Measurements from ENCODE around the gene PALLD. TPM values are rescaled to one million over a fixed set of nuclear protein-coding genes. Genes with fewer than 3 reads are reported as not detected.

Gene PALLD
- total RNA-seq, 1 experiment from 2014 or later, result 27.6 TPM

GRCh38 chr4:168615294-168616065, 118.6 kb downstream of the PALLD start:
- BruUV-seq (replicated peaks), result no TSS peak
- intact Hi-C loops (cut with micrococcal nuclease; ENCODE audit: unreplicated experiment), result no loop called here
- Mint-ChIP-seq H3K27me3 (ENCODE audit: unreplicated experiment) (no peaks in the 10 kb centered on the region), H3K9me3 (ENCODE audit: low read depth, unreplicated experiment) (no peaks in the 10 kb centered on the region), H3K4me3 (ENCODE audit: low read depth, unreplicated experiment) (no peak overlapping the region), H3K36me3 (ENCODE audit: insufficient read depth, unreplicated experiment) (no peaks in the 10 kb centered on the region), H3K27ac (ENCODE audit: unreplicated experiment) (no peak overlapping the region), H3K4me1 (ENCODE audit: low read depth, unreplicated experiment) (peaks cover 10% of the 10 kb centered on the region)
- no peak for TF ChIP-seq CTCF (IDR thresholded peaks at IDR 0.05; ENCODE audit: unreplicated experiment)
- no peak for DNase-seq
- CTCF ChIA-PET, result no interaction called here

- no TSS peak for BruUV-seq (replicated peaks)
- CTCF ChIA-PET, result interaction anchor here (1.0 kb wide), 1 partner anchor 14 kb away, joined by 3 read pairs; no protein-coding TSS in a partner anchor
- H3K4me3 Mint-ChIP-seq (ENCODE audit: low read depth, unreplicated experiment), result no peak overlapping the region
- H3K27me3 Mint-ChIP-seq (ENCODE audit: unreplicated experiment), result no peaks in the 10 kb centered on the region
- TF ChIP-seq CTCF (IDR thresholded peaks at IDR 0.05; ENCODE audit: unreplicated experiment), result no peak
- peaks cover 10% of the 10 kb centered on the region for H3K4me1 Mint-ChIP-seq (ENCODE audit: low read depth, unreplicated experiment)
- no peaks in the 10 kb centered on the region for H3K36me3 Mint-ChIP-seq (ENCODE audit: insufficient read depth, unreplicated experiment)
- no peak overlapping the region for H3K27ac Mint-ChIP-seq (ENCODE audit: unreplicated experiment)
- no peak for DNase-seq
- no peaks in the 10 kb centered on the region for H3K9me3 Mint-ChIP-seq (ENCODE audit: low read depth, unreplicated experiment)
- intact Hi-C loops (cut with micrococcal nuclease; ENCODE audit: unreplicated experiment), result no loop called here
These were observed 121.9 kb downstream of the PALLD start for GRCh38 chr4:168618577-168619265.

DNA sequence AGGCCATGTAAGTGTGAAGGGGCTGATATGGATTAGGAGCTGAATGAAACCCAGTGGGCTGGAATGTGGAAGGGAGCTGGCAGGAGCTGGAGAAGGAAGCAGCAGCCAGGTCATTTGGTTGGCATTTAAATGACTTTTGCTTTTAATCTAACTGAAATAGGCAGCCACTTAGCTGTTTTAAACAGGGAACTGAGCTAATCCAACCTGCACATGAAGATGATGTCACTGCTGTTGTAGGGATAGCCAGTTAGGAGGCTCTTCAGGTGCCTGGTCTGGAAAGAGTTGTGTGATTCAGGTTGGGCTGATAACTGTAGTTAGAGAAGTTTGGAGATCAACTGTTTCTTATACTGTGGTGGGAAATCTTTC, 122.4 kb downstream of the PALLD start:
- no TSS peak for BruUV-seq (replicated peaks)
- Mint-ChIP-seq H3K9me3 (ENCODE audit: low read depth, unreplicated experiment) (no peaks in the 10 kb centered on the region), H3K27me3 (ENCODE audit: unreplicated experiment) (no peaks in the 10 kb centered on the region), H3K4me3 (ENCODE audit: low read depth, unreplicated experiment) (no peak overlapping the region), H3K4me1 (ENCODE audit: low read depth, unreplicated experiment) (peaks cover 10% of the 10 kb centered on the region), H3K36me3 (ENCODE audit: insufficient read depth, unreplicated experiment) (no peaks in the 10 kb centered on the region), H3K27ac (ENCODE audit: unreplicated experiment) (no peak overlapping the region)
- no peak for DNase-seq
- intact Hi-C loops (cut with micrococcal nuclease; ENCODE audit: unreplicated experiment), result no loop called here
- TF ChIP-seq CTCF (IDR thresholded peaks at IDR 0.05; ENCODE audit: unreplicated experiment), result no peak
- CTCF ChIA-PET, result interaction anchor here (1.0 kb wide), 1 partner anchor 14 kb away, joined by 3 read pairs; no protein-coding TSS in a partner anchor

- no peaks in the 10 kb centered on the region for H3K9me3 Mint-ChIP-seq (ENCODE audit: low read depth, unreplicated experiment)
- H3K36me3 Mint-ChIP-seq (ENCODE audit: insufficient read depth, unreplicated experiment), result no peaks in the 10 kb centered on the region
- H3K27ac Mint-ChIP-seq (ENCODE audit: unreplicated experiment), result no peak overlapping the region
- no peaks in the 10 kb centered on the region for H3K27me3 Mint-ChIP-seq (ENCODE audit: unreplicated experiment)
- no peak overlapping the region for H3K4me3 Mint-ChIP-seq (ENCODE audit: low read depth, unreplicated experiment)
- DNase-seq, result no peak
- intact Hi-C loops (cut with micrococcal nuclease; ENCODE audit: unreplicated experiment), result no loop called here
- no peak for TF ChIP-seq CTCF (IDR thresholded peaks at IDR 0.05; ENCODE audit: unreplicated experiment)
- BruUV-seq (replicated peaks), result no TSS peak
- CTCF ChIA-PET, result interaction anchor here (0.6 kb wide), 1 partner anchor 26 kb away, joined by 4 read pairs; no protein-coding TSS in a partner anchor
- peaks cover 10% of the 10 kb centered on the region for H3K4me1 Mint-ChIP-seq (ENCODE audit: low read depth, unreplicated experiment)
These were observed 125.1 kb downstream of the PALLD start for GRCh38 chr4:168621806-168622589.

Data from Calu3 (cell line).